Left ventricle myocardium inferior (tissue), 1 donor: Measurements from ENCODE around the gene SVIL. TPM values are rescaled to one million over a fixed set of nuclear protein-coding genes. Genes with fewer than 3 reads are reported as not detected.
"Not testable (repeated sequence)": the region's sequence is repeated elsewhere in the genome, so short reads cannot be mapped to it uniquely, and the experiment has no call there.

Source experiments
- DNase-seq: peaks from one replicate; pipeline ENCODE4 v3.0.0-alpha.2; 2020
- H3K27ac ChIP-seq: fragments of 200-600 bp; replicated peaks from 2 replicates; pipeline ENCODE4 v1.8.0; 2021
- H3K27me3 ChIP-seq: fragments of 200-600 bp; 2 replicates; pipeline ENCODE4 v1.8.0; 2021; ENCODE audit warnings: low read depth
- H3K36me3 ChIP-seq: fragments of 200-600 bp; 2 replicates; pipeline ENCODE4 v1.8.0; 2021
- H3K4me1 ChIP-seq: fragments of 200-600 bp; 2 replicates; pipeline ENCODE4 v1.8.0; 2021
- H3K4me3 ChIP-seq: fragments of 200-600 bp; 2 replicates; pipeline ENCODE4 v1.8.0; 2021; ENCODE audit warnings: mild to moderate bottlenecking, moderate library complexity
- H3K9me3 ChIP-seq: fragments of 200-600 bp; replicated peaks from 2 replicates; pipeline ENCODE4 v1.8.0; 2021
- CTCF ChIP-seq: fragments of 200-600 bp; IDR thresholded peaks from 2 replicates; pipeline ENCODE4 v1.8.0; 2021; ENCODE audit warnings: antibody characterized with exemption, mild to moderate bottlenecking, borderline replicate concordance
- intact Hi-C: fragments of 100-400 bp; cut with micrococcal nuclease; formaldehyde crosslinking; loops from one replicate; pipeline ENCODE4 v1.11.0; 2022
- total RNA-seq: library from RNA; stranded (reverse); fragmentation: NEBNext Ultra II Directional; extraction: Animal tissue kit (Norgen Biotek cat#: 25700); gene quantifications from one replicate; pipeline ENCODE4 v1.2.1, GENCODE V29; 2021
- donor health status: DM: no; HTN: yes; CAD: no; lungs with severe emphysema.

SVIL gene
- total RNA-seq, 1 donor from 2014 or later: 403 TPM

GRCh38 chr10:29583674-29584073, 51.1 kb downstream of the SVIL start:
- intact Hi-C loops: no loop called here
- TF ChIP-seq CTCF: no peak
- H3K4me3 ChIP-seq: no peak overlapping the region
- H3K9me3 ChIP-seq: no peaks in the 10 kb centered on the region
- no peak for DNase-seq
- peak overlapping the region; percentile 39 for H3K27ac ChIP-seq
- no peaks in the 10 kb centered on the region for H3K27me3 ChIP-seq
- H3K36me3 ChIP-seq: no peaks in the 10 kb centered on the region
- H3K4me1 ChIP-seq: peaks cover 75% of the 10 kb centered on the region

GRCh38 chr10:29582769-29583168, 52.0 kb downstream of the SVIL start:
- H3K27ac ChIP-seq: peak overlapping the region; percentile 39
- H3K4me1 ChIP-seq: peaks cover 71% of the 10 kb centered on the region
- not testable (repeated sequence) for H3K27me3 ChIP-seq

GRCh38 chr10:29579455-29579970, 55.3 kb downstream of the SVIL start:
- no peaks in the 10 kb centered on the region for H3K9me3 ChIP-seq
- H3K36me3 ChIP-seq: no peaks in the 10 kb centered on the region
- DNase-seq: no peak
- peaks cover 61% of the 10 kb centered on the region for H3K4me1 ChIP-seq
- no peaks in the 10 kb centered on the region for H3K27me3 ChIP-seq
- intact Hi-C loops: no loop called here
- H3K27ac ChIP-seq: peak overlapping the region; percentile 36
- no peak overlapping the region for H3K4me3 ChIP-seq
- TF ChIP-seq CTCF: no peak

More at GRCh38 chr10:29582769-29583168, 52.0 kb downstream of the SVIL start:
- H3K9me3 ChIP-seq, H3K4me3 ChIP-seq, DNase-seq, intact Hi-C loops, H3K36me3 ChIP-seq: not testable (repeated sequence)

DNA sequence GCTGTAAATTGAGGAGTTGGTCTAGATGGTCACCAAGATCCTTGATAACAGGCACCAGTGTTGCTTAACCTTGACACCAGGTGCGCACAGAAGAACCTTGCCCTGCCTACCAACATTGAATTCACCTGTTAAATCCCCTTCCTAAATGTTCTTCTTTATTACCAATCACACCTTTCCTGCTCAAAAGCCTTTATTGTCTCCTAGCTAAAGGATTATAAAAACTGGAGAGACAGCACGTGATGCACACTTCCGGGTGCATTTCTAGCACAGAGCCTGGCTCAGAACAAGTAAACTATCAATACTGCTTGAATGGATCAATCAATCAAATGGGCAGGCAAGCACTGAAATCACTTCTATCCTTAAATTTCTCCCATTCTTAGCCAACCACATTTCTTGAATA, 56.3 kb downstream of the SVIL start:
- H3K27ac ChIP-seq: no peak overlapping the region
- no peaks in the 10 kb centered on the region for H3K36me3 ChIP-seq
- no peaks in the 10 kb centered on the region for H3K27me3 ChIP-seq
- peaks cover 61% of the 10 kb centered on the region for H3K4me1 ChIP-seq
- intact Hi-C loops: no loop called here
- H3K9me3 ChIP-seq: no peaks in the 10 kb centered on the region
- DNase-seq: no peak
- no peak overlapping the region for H3K4me3 ChIP-seq
- TF ChIP-seq CTCF: no peak

DNA sequence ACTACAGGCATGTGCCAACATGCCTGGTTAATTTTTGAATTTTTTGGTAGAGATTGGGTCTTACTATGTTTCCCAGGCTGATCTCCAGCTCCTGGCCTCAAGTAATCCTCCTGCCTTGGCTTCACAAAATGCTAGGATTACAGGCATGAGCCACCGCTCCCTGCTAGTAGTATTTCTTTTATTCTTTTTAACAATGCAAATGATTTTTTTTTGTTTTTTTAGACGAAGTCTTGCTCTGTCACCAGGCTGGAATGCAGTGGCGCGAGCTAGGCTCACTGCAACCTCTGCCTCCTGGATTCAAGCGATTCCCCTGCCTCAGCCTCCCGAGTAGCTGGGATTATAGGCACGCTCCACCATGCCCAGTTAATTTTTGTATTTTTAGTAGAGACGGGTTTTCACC, 58.1 kb downstream of the SVIL start:
- Histone ChIP-seq H3K4me1 (peaks cover 45% of the 10 kb centered on the region), H3K4me3 (no peak overlapping the region), H3K27me3 (no peaks in the 10 kb centered on the region), H3K36me3 (no peaks in the 10 kb centered on the region), H3K27ac (no peak overlapping the region), H3K9me3 (no peaks in the 10 kb centered on the region)
- intact Hi-C loops: no loop called here
- no peak for TF ChIP-seq CTCF
- DNase-seq: no peak

DNA sequence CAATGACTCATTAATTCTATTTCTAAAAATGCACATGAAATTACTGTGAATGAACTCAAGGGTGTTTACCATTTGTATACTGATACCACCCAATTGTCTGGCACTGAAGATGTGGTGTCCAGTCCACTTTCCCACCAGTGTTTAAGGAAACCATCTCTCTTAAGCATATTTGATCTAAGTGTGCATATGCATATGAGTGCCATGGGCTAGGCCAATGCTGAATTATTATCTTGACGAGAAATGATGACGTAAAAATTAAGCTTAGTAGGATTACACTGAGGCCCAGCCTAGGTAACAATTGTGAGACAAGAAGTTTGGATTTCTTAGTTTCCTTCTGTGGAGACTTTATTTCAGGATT, 59.7 kb downstream of the SVIL start:
- Histone ChIP-seq H3K36me3 (no peaks in the 10 kb centered on the region), H3K27me3 (no peaks in the 10 kb centered on the region), H3K4me1 (peaks cover 59% of the 10 kb centered on the region), H3K9me3 (no peaks in the 10 kb centered on the region), H3K4me3 (no peak overlapping the region), H3K27ac (peak overlapping the region; percentile 54)
- no peak for DNase-seq
- no peak for TF ChIP-seq CTCF
- intact Hi-C loops: no loop called here

DNA sequence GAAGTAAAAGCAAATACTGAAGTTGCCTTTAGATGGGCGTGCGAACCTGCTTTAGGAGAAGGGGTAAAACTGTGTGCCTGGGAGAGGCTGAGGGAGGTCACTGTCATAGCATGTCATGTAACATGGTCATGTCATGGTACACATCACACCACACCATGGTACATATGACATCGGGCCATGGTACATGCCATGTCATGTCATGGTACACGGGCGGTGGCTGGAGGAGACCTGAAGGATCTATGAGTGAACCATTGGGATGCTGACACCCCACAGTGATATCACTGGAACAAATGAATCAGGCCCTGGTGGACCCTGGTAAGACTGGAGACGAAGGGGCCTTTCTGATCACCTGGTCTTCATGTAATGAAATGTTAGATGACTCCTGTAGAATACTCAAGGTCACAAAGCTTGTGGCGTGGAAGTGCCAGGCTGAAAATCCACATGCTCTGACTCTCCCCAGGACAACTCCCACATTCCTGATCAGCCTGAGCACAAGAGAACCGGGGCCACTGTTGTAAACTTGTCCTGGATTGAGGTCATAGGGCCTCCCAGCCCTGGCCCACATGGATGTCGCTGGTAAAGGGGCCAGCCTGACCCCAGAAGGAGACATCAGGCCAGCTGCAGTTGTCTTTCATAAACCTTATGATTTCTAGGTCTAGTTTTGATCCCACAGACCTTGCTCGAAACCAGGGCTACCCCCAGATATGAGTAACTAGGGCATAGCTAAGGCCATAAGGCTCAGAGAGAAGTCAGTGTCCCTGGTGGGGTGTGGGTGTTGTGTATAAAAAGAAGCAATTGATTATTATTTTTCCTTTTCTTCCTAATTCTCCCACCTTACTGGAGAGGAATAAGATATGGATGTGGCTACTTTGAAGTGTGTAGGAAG, 60.3 kb downstream of the SVIL start:
- H3K36me3 ChIP-seq, H3K9me3 ChIP-seq, H3K4me3 ChIP-seq, DNase-seq, H3K27me3 ChIP-seq, intact Hi-C loops: not testable (repeated sequence)
- Histone ChIP-seq H3K27ac (peak overlapping the region; percentile 54), H3K4me1 (peaks cover 59% of the 10 kb centered on the region)

DNA sequence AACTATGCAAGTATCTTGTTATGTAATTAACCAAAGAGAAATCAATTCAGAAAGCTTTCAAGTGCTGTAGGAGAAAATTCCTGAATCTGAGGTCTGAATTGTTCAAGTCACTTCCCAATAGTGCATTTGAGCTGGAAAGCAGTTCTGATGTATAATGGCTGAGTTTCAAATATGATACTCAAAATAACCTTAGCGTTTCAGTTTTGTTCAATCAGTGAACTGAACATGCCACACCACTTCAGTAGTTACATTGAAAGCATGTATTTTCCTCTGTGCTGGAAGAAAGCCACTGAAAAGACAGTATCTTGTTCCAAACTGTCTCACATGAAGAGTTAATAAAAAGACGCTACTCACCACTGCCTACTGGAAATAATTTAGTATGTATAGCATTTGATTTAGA, 64.5 kb downstream of the SVIL start:
- Histone ChIP-seq H3K27ac (peak overlapping the region; percentile 20), H3K4me1 (peaks cover 49% of the 10 kb centered on the region)
- intact Hi-C loops, H3K9me3 ChIP-seq, H3K36me3 ChIP-seq, H3K27me3 ChIP-seq, DNase-seq, H3K4me3 ChIP-seq: not testable (repeated sequence)
